Tibial nerve (tissue), 4 donors: ENCODE results near the gene CHN1.

Source experiments
- EP300 ChIP-seq, 2 donors: sonication (generic); formaldehyde crosslinking; IDR thresholded peaks; one replicate each; pipeline ENCODE4 v1.6.1; 2017; ENCODE audit warnings: antibody characterized with exemption in 2 of 2, mild to moderate bottlenecking in 1 of 2
- POLR2A ChIP-seq, 2 donors: fragments of 450-650 bp; IDR thresholded peaks; one replicate each; pipeline ENCODE4 v1.6.1; 2017; ENCODE audit warnings: antibody characterized with exemption in 2 of 2, mild to moderate bottlenecking in 2 of 2, moderate library complexity in 2 of 2
- TF ChIP-seq, protein P1 (sequence below), 5 experiments: fragments of 200-600 bp in 3 of 5; fragments of 450-650 bp in 2 of 5; sonication (generic) in 3 of 5; IDR thresholded peaks; one replicate each; pipeline ENCODE4 v1.5.1; 2016 to 2019; ENCODE audit warnings: antibody characterized with exemption in 5 of 5, mild to moderate bottlenecking in 3 of 5, moderate library complexity in 2 of 5

GRCh38 chr2:174878537-174879147, 126.5 kb downstream of the CHN1 start:
- TF ChIP-seq, protein P1, sequence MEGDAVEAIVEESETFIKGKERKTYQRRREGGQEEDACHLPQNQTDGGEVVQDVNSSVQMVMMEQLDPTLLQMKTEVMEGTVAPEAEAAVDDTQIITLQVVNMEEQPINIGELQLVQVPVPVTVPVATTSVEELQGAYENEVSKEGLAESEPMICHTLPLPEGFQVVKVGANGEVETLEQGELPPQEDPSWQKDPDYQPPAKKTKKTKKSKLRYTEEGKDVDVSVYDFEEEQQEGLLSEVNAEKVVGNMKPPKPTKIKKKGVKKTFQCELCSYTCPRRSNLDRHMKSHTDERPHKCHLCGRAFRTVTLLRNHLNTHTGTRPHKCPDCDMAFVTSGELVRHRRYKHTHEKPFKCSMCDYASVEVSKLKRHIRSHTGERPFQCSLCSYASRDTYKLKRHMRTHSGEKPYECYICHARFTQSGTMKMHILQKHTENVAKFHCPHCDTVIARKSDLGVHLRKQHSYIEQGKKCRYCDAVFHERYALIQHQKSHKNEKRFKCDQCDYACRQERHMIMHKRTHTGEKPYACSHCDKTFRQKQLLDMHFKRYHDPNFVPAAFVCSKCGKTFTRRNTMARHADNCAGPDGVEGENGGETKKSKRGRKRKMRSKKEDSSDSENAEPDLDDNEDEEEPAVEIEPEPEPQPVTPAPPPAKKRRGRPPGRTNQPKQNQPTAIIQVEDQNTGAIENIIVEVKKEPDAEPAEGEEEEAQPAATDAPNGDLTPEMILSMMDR (IDR thresholded peaks at IDR 0.05): no peak
- no peak for TF ChIP-seq EP300 (IDR thresholded peaks at IDR 0.05)
- no peak for TF ChIP-seq POLR2A (IDR thresholded peaks at IDR 0.05)
